ENCODE results near the gene FOXB2. TPM values are rescaled to one million over a fixed set of nuclear protein-coding genes. Genes with fewer than 3 reads are reported as not detected.
"Not testable (repeated sequence)": the region's sequence is repeated elsewhere in the genome, so short reads cannot be mapped to it uniquely, and the experiment has no call there.

Gene FOXB2
- not detected in 2 replicates for total RNA-seq (2014; rRNA removed; shearing (Covaris generic); ENCODE audit: low replicate concordance)

GRCh38 chr9:77019236-77019925, at the start of gene FOXB2:
Gene FOXB2, plus strand, starts transcription at chr9:77019655. Its CDS starts 0 bp downstream, at chr9:77019655.
- Histone ChIP-seq H3K9me3 (ENCODE audit: low read length) (no peaks in the 10 kb centered on the region), H3K36me3 (ENCODE audit: insufficient read depth, low read length) (no peaks in the 10 kb centered on the region), H4K20me1 (ENCODE audit: insufficient read depth, low read depth, low read length) (no peaks in the 10 kb centered on the region), H3K9ac (ENCODE audit: low read length) (no peak within 1 kb of the TSS), H3K4me1 (ENCODE audit: low read length) (no peaks in the 10 kb centered on the region), H3K27ac (ENCODE audit: low read length) (no peak within 1 kb of the TSS), H3K79me2 (ENCODE audit: low read length) (no peaks in the 10 kb centered on the region), H3K27me3 (ENCODE audit: low read length) (no peaks in the 10 kb centered on the region), H2AFZ (ENCODE audit: low read length) (no peak within 1 kb of the TSS), H3K4me3 (ENCODE audit: low read length) (no peak within 1 kb of the TSS), H3K9me2 (replicated peaks; ENCODE audit: insufficient read depth, low read length) (no peaks in the 10 kb centered on the region), H3K4me2 (ENCODE audit: low read depth, low read length, poor library complexity, severe bottlenecking) (no peak within 1 kb of the TSS)
- DNase-seq: no peak

- Histone ChIP-seq H3K4me1 (ENCODE audit: low read length) (no peaks in the 10 kb centered on the region), H4K20me1 (ENCODE audit: insufficient read depth, low read depth, low read length) (no peaks in the 10 kb centered on the region), H3K9me3 (ENCODE audit: low read length) (no peaks in the 10 kb centered on the region), H3K9me2 (replicated peaks; ENCODE audit: insufficient read depth, low read length) (no peaks in the 10 kb centered on the region), H3K4me3 (ENCODE audit: low read length) (no peak overlapping the region), H3K79me2 (ENCODE audit: low read length) (no peaks in the 10 kb centered on the region), H3K27me3 (ENCODE audit: low read length) (no peaks in the 10 kb centered on the region), H3K27ac (ENCODE audit: low read length) (no peak overlapping the region), H3K9ac (ENCODE audit: low read length) (no peak overlapping the region), H3K4me2 (ENCODE audit: low read depth, low read length, poor library complexity, severe bottlenecking) (no peak overlapping the region), H2AFZ (ENCODE audit: low read length) (no peak overlapping the region), H3K36me3 (ENCODE audit: insufficient read depth, low read length) (no peaks in the 10 kb centered on the region)
- no peak for DNase-seq
Measured at GRCh38 chr9:76969716-76970115, 49.7 kb upstream of the FOXB2 start.

GRCh38 chr9:76978831-76979230, 40.6 kb upstream of the FOXB2 start:
- H3K36me3 ChIP-seq (ENCODE audit: insufficient read depth, low read length); H3K9me2 ChIP-seq (replicated peaks; ENCODE audit: insufficient read depth, low read length); H3K4me3 ChIP-seq (ENCODE audit: low read length); H2AFZ ChIP-seq (ENCODE audit: low read length); H4K20me1 ChIP-seq (ENCODE audit: insufficient read depth, low read depth, low read length); H3K27ac ChIP-seq (ENCODE audit: low read length); DNase-seq; H3K4me2 ChIP-seq (ENCODE audit: low read depth, low read length, poor library complexity, severe bottlenecking); H3K27me3 ChIP-seq (ENCODE audit: low read length); H3K9ac ChIP-seq (ENCODE audit: low read length); H3K79me2 ChIP-seq (ENCODE audit: low read length); H3K9me3 ChIP-seq (ENCODE audit: low read length); H3K4me1 ChIP-seq (ENCODE audit: low read length): not testable (repeated sequence)

- H4K20me1 ChIP-seq (ENCODE audit: insufficient read depth, low read depth, low read length): no peaks in the 10 kb centered on the region
Measured at GRCh38 chr9:76980566-76980965, 38.9 kb upstream of the FOXB2 start.

GRCh38 chr9:76984486-76984885, 35.0 kb upstream of the FOXB2 start:
- Histone ChIP-seq H3K79me2 (ENCODE audit: low read length) (no peaks in the 10 kb centered on the region), H3K27ac (ENCODE audit: low read length) (no peak overlapping the region), H3K4me3 (ENCODE audit: low read length) (no peak overlapping the region), H3K9me2 (replicated peaks; ENCODE audit: insufficient read depth, low read length) (no peaks in the 10 kb centered on the region), H3K9me3 (ENCODE audit: low read length) (no peaks in the 10 kb centered on the region), H4K20me1 (ENCODE audit: insufficient read depth, low read depth, low read length) (no peaks in the 10 kb centered on the region), H3K4me1 (ENCODE audit: low read length) (peaks cover 11% of the 10 kb centered on the region), H3K27me3 (ENCODE audit: low read length) (no peaks in the 10 kb centered on the region), H3K9ac (ENCODE audit: low read length) (no peak overlapping the region), H2AFZ (ENCODE audit: low read length) (no peak overlapping the region), H3K36me3 (ENCODE audit: insufficient read depth, low read length) (no peaks in the 10 kb centered on the region), H3K4me2 (ENCODE audit: low read depth, low read length, poor library complexity, severe bottlenecking) (no peak overlapping the region)
- no peak for DNase-seq

More at GRCh38 chr9:76980566-76980965, 38.9 kb upstream of the FOXB2 start:
- H3K9me2 ChIP-seq (replicated peaks; ENCODE audit: insufficient read depth, low read length): no peaks in the 10 kb centered on the region
- H2AFZ ChIP-seq (ENCODE audit: low read length): no peak overlapping the region
- no peaks in the 10 kb centered on the region for H3K36me3 ChIP-seq (ENCODE audit: insufficient read depth, low read length)
- H3K27ac ChIP-seq (ENCODE audit: low read length): no peak overlapping the region
- no peaks in the 10 kb centered on the region for H3K79me2 ChIP-seq (ENCODE audit: low read length)
- DNase-seq: no peak
- no peaks in the 10 kb centered on the region; the same call in 1 of the 2 replicates for H3K4me1 ChIP-seq (ENCODE audit: low read length)
- no peaks in the 10 kb centered on the region for H3K9me3 ChIP-seq (ENCODE audit: low read length)
- H3K27me3 ChIP-seq (ENCODE audit: low read length): no peaks in the 10 kb centered on the region
- H3K9ac ChIP-seq (ENCODE audit: low read length): no peak overlapping the region
- no peak overlapping the region for H3K4me3 ChIP-seq (ENCODE audit: low read length)
- no peak overlapping the region for H3K4me2 ChIP-seq (ENCODE audit: low read depth, low read length, poor library complexity, severe bottlenecking)

- peaks cover 21% of the 10 kb centered on the region for H3K4me1 ChIP-seq (ENCODE audit: low read length)
- no peaks in the 10 kb centered on the region for H3K9me2 ChIP-seq (replicated peaks; ENCODE audit: insufficient read depth, low read length)
- H3K27me3 ChIP-seq (ENCODE audit: low read length): no peaks in the 10 kb centered on the region
- H2AFZ ChIP-seq (ENCODE audit: low read length): no peak overlapping the region
- no peak for DNase-seq
- H3K79me2 ChIP-seq (ENCODE audit: low read length): no peaks in the 10 kb centered on the region
- H3K9me3 ChIP-seq (ENCODE audit: low read length): no peaks in the 10 kb centered on the region
- no peak overlapping the region for H3K4me2 ChIP-seq (ENCODE audit: low read depth, low read length, poor library complexity, severe bottlenecking)
- no peak overlapping the region for H3K9ac ChIP-seq (ENCODE audit: low read length)
- H3K36me3 ChIP-seq (ENCODE audit: insufficient read depth, low read length): no peaks in the 10 kb centered on the region
- no peaks in the 10 kb centered on the region for H4K20me1 ChIP-seq (ENCODE audit: insufficient read depth, low read depth, low read length)
- no peak overlapping the region for H3K27ac ChIP-seq (ENCODE audit: low read length)
- H3K4me3 ChIP-seq (ENCODE audit: low read length): no peak overlapping the region
Measured at GRCh38 chr9:76985581-76985980, 33.9 kb upstream of the FOXB2 start.

- H3K4me3 ChIP-seq (ENCODE audit: low read length): no peak overlapping the region
- H3K27me3 ChIP-seq (ENCODE audit: low read length): no peaks in the 10 kb centered on the region
- H4K20me1 ChIP-seq (ENCODE audit: insufficient read depth, low read depth, low read length): no peaks in the 10 kb centered on the region
- H3K9me3 ChIP-seq (ENCODE audit: low read length): no peaks in the 10 kb centered on the region
- H3K79me2 ChIP-seq (ENCODE audit: low read length): no peaks in the 10 kb centered on the region
- DNase-seq: peak; percentile 77
- H3K27ac ChIP-seq (ENCODE audit: low read length): no peak overlapping the region
- H3K9ac ChIP-seq (ENCODE audit: low read length): no peak overlapping the region
- no peak overlapping the region for H3K4me2 ChIP-seq (ENCODE audit: low read depth, low read length, poor library complexity, severe bottlenecking)
- no peaks in the 10 kb centered on the region for H3K9me2 ChIP-seq (replicated peaks; ENCODE audit: insufficient read depth, low read length)
- peaks cover 26% of the 10 kb centered on the region for H3K4me1 ChIP-seq (ENCODE audit: low read length)
- no peak overlapping the region for H2AFZ ChIP-seq (ENCODE audit: low read length)
- H3K36me3 ChIP-seq (ENCODE audit: insufficient read depth, low read length): no peaks in the 10 kb centered on the region
Measured at GRCh38 chr9:76987594-76988200, 31.8 kb upstream of the FOXB2 start.

- Histone ChIP-seq H3K4me3 (ENCODE audit: low read length) (no peak overlapping the region), H3K36me3 (ENCODE audit: insufficient read depth, low read length) (no peaks in the 10 kb centered on the region), H3K27ac (ENCODE audit: low read length) (peak overlapping the region; percentile 37; the same call in 1 of the 2 replicates), H3K4me1 (ENCODE audit: low read length) (peaks cover 26% of the 10 kb centered on the region), H4K20me1 (ENCODE audit: insufficient read depth, low read depth, low read length) (no peaks in the 10 kb centered on the region), H3K9me3 (ENCODE audit: low read length) (no peaks in the 10 kb centered on the region), H3K9ac (ENCODE audit: low read length) (no peak overlapping the region), H3K27me3 (ENCODE audit: low read length) (no peaks in the 10 kb centered on the region), H3K9me2 (replicated peaks; ENCODE audit: insufficient read depth, low read length) (no peaks in the 10 kb centered on the region), H3K79me2 (ENCODE audit: low read length) (no peaks in the 10 kb centered on the region), H2AFZ (ENCODE audit: low read length) (no peak overlapping the region), H3K4me2 (ENCODE audit: low read depth, low read length, poor library complexity, severe bottlenecking) (no peak overlapping the region)
- no peak for DNase-seq
Measured at GRCh38 chr9:76988941-76989340, 30.5 kb upstream of the FOXB2 start.

All from Karpas-422 (cell line).